ENCODE data around the gene VSTM4.

The VSTM4 gene

DNA sequence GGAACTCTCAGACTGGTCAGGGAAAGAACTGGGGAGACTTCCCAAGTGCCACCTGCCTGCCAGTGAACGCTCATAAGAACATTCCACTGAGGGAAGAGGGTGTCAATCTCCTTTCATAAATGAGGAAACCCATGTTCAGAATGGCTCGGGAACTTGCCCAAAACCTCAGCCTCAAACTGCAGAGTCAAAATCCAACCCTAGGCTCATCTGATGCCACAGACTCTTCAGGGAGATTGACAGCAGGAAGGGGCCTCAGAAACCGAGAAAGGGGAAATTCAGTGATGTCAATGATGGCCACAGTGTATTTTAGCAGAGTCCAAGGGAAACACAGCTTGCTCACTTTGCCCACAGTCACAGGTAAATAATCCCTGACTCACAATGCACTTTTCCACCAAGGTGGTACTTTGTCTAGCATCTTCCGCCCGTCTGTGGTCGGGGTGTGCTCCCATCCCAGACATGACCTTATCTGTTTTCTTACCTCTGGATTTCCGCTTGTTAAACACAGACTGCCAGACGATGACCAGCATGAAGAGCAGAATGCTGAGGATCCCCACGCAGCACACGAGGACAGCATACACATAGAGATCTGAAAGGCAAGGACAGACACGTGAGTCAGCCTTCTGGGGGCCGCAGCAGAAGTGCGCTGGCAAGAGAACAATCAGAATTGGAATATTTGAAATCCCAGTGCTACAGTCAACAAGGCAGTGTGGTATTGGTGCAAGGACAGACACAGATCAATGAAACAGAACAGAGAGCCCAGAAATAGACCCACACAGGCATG is 38.4 kb downstream of the VSTM4 start:
- H3K36me3 ChIP-seq (ENCODE audit: insufficient read depth, low read length): no peaks in the 10 kb centered on the region
- no peak overlapping the region for H2AFZ ChIP-seq (ENCODE audit: low read depth, low read length)
- peaks cover 11% of the 10 kb centered on the region for H3K4me1 ChIP-seq (ENCODE audit: insufficient read depth, low read length)
- no peaks in the 10 kb centered on the region for H3K27me3 ChIP-seq (ENCODE audit: insufficient read depth, low read length)
- H3K4me3 ChIP-seq (ENCODE audit: low read length): no peak overlapping the region
- peaks cover 2% of the 10 kb centered on the region for H3K9me3 ChIP-seq (ENCODE audit: low read length)

- Histone ChIP-seq H2AFZ (ENCODE audit: low read depth, low read length) (no peak overlapping the region), H3K9me3 (ENCODE audit: low read length) (peaks cover 2% of the 10 kb centered on the region), H3K36me3 (ENCODE audit: insufficient read depth, low read length) (no peaks in the 10 kb centered on the region), H3K27me3 (ENCODE audit: insufficient read depth, low read length) (no peaks in the 10 kb centered on the region), H3K4me1 (ENCODE audit: insufficient read depth, low read length) (peaks cover 5% of the 10 kb centered on the region), H3K4me3 (ENCODE audit: low read length) (no peak overlapping the region)
Measured at GRCh38 chr10:49076319-49076718, 39.0 kb downstream of the VSTM4 start.

- Histone ChIP-seq H2AFZ (ENCODE audit: low read depth, low read length) (no peak overlapping the region), H3K4me3 (ENCODE audit: low read length) (no peak overlapping the region), H3K9me3 (ENCODE audit: low read length) (peaks cover 2% of the 10 kb centered on the region), H3K4me1 (ENCODE audit: insufficient read depth, low read length) (no peaks in the 10 kb centered on the region), H3K36me3 (ENCODE audit: insufficient read depth, low read length) (no peaks in the 10 kb centered on the region), H3K27me3 (ENCODE audit: insufficient read depth, low read length) (no peaks in the 10 kb centered on the region)
Measured at GRCh38 chr10:49075743-49076142, 39.6 kb downstream of the VSTM4 start.

DNA sequence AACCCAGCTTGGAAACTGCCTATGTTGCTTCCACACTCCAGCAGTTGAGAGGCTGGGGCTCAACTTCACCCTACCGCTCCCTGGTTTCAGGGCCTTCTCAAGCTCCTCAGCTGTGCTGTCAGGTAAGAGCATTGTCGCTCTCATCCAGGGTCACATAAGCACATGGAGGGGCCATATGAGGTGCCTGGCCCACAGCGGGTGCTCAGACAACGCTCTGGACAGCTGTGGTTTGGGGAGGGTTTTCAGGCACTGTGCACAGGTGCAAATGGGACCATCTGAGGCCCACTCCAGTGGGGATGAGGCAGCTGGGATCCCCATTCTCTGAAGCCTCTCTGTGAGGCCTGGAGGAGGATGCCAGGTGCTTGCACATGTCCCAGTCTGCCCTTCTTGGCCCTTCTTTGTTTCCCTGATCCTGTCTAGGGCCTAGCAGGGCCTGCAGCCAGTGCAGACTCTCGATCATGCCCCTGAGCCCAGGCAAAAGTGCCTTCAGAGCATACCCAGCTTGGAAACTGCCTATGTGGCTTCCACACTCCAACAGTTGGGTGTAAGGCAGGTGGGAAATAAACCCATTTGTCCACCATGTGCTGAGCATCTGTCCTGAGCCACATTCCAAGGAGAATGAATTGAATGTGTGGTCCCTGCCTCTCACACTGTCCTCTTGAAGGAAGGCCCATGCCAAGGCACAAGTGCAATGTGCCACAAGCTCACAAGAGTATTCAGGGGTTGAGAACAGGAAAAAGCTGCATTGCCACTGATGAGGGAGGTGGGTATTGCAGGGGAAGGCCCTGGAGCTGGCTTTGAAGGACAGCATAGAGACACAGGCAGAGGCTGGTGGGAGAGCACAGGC is 40.3 kb downstream of the VSTM4 start:
- peaks cover 2% of the 10 kb centered on the region for H3K9me3 ChIP-seq (ENCODE audit: low read length)

DNA sequence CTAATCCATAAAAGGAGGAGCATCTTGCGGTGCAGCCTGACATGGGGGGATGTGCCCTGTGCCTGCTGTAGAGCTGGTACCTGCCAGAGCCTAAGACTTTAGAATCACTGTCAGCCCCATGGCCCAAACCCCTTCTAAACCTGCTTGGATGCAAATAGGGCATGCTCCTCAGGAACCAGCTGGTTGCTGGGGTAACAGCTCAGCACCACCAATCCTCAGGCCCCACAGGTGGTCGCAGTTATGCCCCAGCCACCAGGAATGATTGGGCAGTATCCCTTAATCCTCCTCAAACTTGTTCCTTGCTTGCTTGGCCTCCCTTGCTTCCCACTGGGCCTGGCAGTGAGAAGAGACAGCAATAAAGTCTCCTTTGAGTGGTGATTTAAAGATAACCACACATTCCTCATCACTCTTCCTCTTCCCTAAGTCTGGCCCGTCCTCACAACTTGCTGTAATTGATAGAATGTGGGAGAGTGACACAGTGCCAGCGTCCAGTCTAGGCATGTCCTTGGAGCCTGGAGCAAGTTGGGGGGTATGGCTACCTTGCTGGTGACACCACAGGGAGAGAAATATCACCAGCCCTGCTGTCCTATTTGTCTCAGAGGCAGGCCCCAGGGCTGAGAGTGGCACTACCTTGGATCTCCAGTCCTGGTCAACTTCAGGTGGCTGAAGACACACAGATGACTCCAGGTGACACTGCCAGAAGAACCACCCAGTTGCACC is 43.0 kb downstream of the VSTM4 start:
- peaks cover 2% of the 10 kb centered on the region for H3K9me3 ChIP-seq (ENCODE audit: low read length)
- H3K4me3 ChIP-seq (ENCODE audit: low read length): no peak overlapping the region
- no peak overlapping the region for H2AFZ ChIP-seq (ENCODE audit: low read depth, low read length)
- H3K36me3 ChIP-seq (ENCODE audit: insufficient read depth, low read length): no peaks in the 10 kb centered on the region
- H3K27me3 ChIP-seq (ENCODE audit: insufficient read depth, low read length): no peaks in the 10 kb centered on the region
- H3K4me1 ChIP-seq (ENCODE audit: insufficient read depth, low read length): no peaks in the 10 kb centered on the region

More for the DNA sequence above, 40.3 kb downstream of the VSTM4 start:
- no peaks in the 10 kb centered on the region for H3K36me3 ChIP-seq (ENCODE audit: insufficient read depth, low read length)
- H3K4me1 ChIP-seq (ENCODE audit: insufficient read depth, low read length): no peaks in the 10 kb centered on the region
- H3K4me3 ChIP-seq (ENCODE audit: low read length): no peak overlapping the region
- H3K27me3 ChIP-seq (ENCODE audit: insufficient read depth, low read length): no peaks in the 10 kb centered on the region
- H2AFZ ChIP-seq (ENCODE audit: low read depth, low read length): no peak overlapping the region

GRCh38 chr10:49071160-49071761 is 44.1 kb downstream of the VSTM4 start:
- H3K4me1 ChIP-seq (ENCODE audit: insufficient read depth, low read length): no peaks in the 10 kb centered on the region
- no peaks in the 10 kb centered on the region for H3K36me3 ChIP-seq (ENCODE audit: insufficient read depth, low read length)
- peaks cover 2% of the 10 kb centered on the region for H3K9me3 ChIP-seq (ENCODE audit: low read length)
- H2AFZ ChIP-seq (ENCODE audit: low read depth, low read length): no peak overlapping the region
- no peak overlapping the region for H3K4me3 ChIP-seq (ENCODE audit: low read length)
- H3K27me3 ChIP-seq (ENCODE audit: insufficient read depth, low read length): no peaks in the 10 kb centered on the region

GRCh38 chr10:49070701-49071100 is 44.6 kb downstream of the VSTM4 start:
- H3K9me3 ChIP-seq (ENCODE audit: low read length): peaks cover 2% of the 10 kb centered on the region
- no peaks in the 10 kb centered on the region for H3K36me3 ChIP-seq (ENCODE audit: insufficient read depth, low read length)
- no peak overlapping the region for H3K4me3 ChIP-seq (ENCODE audit: low read length)
- no peak overlapping the region for H2AFZ ChIP-seq (ENCODE audit: low read depth, low read length)
- no peaks in the 10 kb centered on the region for H3K27me3 ChIP-seq (ENCODE audit: insufficient read depth, low read length)
- H3K4me1 ChIP-seq (ENCODE audit: insufficient read depth, low read length): no peaks in the 10 kb centered on the region

GRCh38 chr10:49068672-49069217 is 46.6 kb downstream of the VSTM4 start:
- Histone ChIP-seq H3K9me3 (ENCODE audit: low read length) (peaks cover 5% of the 10 kb centered on the region), H2AFZ (ENCODE audit: low read depth, low read length) (no peak overlapping the region), H3K36me3 (ENCODE audit: insufficient read depth, low read length) (no peaks in the 10 kb centered on the region), H3K27me3 (ENCODE audit: insufficient read depth, low read length) (no peaks in the 10 kb centered on the region), H3K4me3 (ENCODE audit: low read length) (no peak overlapping the region), H3K4me1 (ENCODE audit: insufficient read depth, low read length) (no peaks in the 10 kb centered on the region)

GRCh38 chr10:49068209-49068608 is 47.1 kb downstream of the VSTM4 start:
- H3K4me3 ChIP-seq (ENCODE audit: low read length): no peak overlapping the region
- no peaks in the 10 kb centered on the region for H3K4me1 ChIP-seq (ENCODE audit: insufficient read depth, low read length)
- no peaks in the 10 kb centered on the region for H3K36me3 ChIP-seq (ENCODE audit: insufficient read depth, low read length)
- no peaks in the 10 kb centered on the region for H3K27me3 ChIP-seq (ENCODE audit: insufficient read depth, low read length)
- H3K9me3 ChIP-seq (ENCODE audit: low read length): peaks cover 7% of the 10 kb centered on the region
- no peak overlapping the region for H2AFZ ChIP-seq (ENCODE audit: low read depth, low read length)

- Histone ChIP-seq H3K9me3 (ENCODE audit: low read length) (peaks cover 9% of the 10 kb centered on the region), H3K4me3 (ENCODE audit: low read length) (no peak overlapping the region), H3K27me3 (ENCODE audit: insufficient read depth, low read length) (no peaks in the 10 kb centered on the region), H2AFZ (ENCODE audit: low read depth, low read length) (no peak overlapping the region), H3K36me3 (ENCODE audit: insufficient read depth, low read length) (no peaks in the 10 kb centered on the region), H3K4me1 (ENCODE audit: insufficient read depth, low read length) (no peaks in the 10 kb centered on the region)
Measured at GRCh38 chr10:49066944-49067730, 48.2 kb downstream of the VSTM4 start.

GRCh38 chr10:49062229-49062628 is 53.1 kb downstream of the VSTM4 start:
- no peak overlapping the region for H3K4me3 ChIP-seq (ENCODE audit: low read length)
- peaks cover 10% of the 10 kb centered on the region for H3K4me1 ChIP-seq (ENCODE audit: insufficient read depth, low read length)
- H2AFZ ChIP-seq (ENCODE audit: low read depth, low read length): no peak overlapping the region
- H3K36me3 ChIP-seq (ENCODE audit: insufficient read depth, low read length): no peaks in the 10 kb centered on the region
- peaks cover 11% of the 10 kb centered on the region for H3K9me3 ChIP-seq (ENCODE audit: low read length)
- no peaks in the 10 kb centered on the region for H3K27me3 ChIP-seq (ENCODE audit: insufficient read depth, low read length)

DNA sequence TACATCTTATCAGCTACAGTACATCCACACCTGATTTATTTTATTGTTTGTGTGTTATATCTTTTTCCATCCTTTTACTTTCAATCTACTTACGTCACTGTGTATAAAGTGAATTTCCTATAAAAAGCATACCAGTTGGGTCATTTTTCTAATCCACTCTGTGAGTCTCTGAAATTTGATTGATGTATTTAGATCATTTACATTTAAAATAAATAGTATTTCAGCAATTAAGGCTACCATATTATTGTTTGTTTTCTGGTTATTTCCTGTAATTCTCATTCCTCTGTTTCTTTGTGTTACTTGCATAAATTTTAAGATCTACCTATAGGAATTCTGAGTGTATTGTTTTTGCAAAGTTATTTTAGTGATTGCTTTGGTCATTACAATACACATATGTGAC is 53.7 kb downstream of the VSTM4 start:
- peaks cover 16% of the 10 kb centered on the region for H3K4me1 ChIP-seq (ENCODE audit: insufficient read depth, low read length)
- no peak overlapping the region for H2AFZ ChIP-seq (ENCODE audit: low read depth, low read length)
- no peaks in the 10 kb centered on the region for H3K36me3 ChIP-seq (ENCODE audit: insufficient read depth, low read length)
- no peaks in the 10 kb centered on the region for H3K27me3 ChIP-seq (ENCODE audit: insufficient read depth, low read length)
- H3K4me3 ChIP-seq (ENCODE audit: low read length): no peak overlapping the region
- H3K9me3 ChIP-seq (ENCODE audit: low read length): peaks cover 11% of the 10 kb centered on the region
